Gastroesophageal sphincter (tissue), 4 donors: ENCODE measurements around the gene SYNGR4. TPM values are rescaled to one million over a fixed set of nuclear protein-coding genes. Genes with fewer than 3 reads are reported as not detected.

Experiments
- ATAC-seq: fragments of 150-250 bp; one replicate; pipeline ENCODE4 v1.9.1; 2016; ENCODE audit warnings: mild to moderate bottlenecking, moderate library complexity
- H3K27ac ChIP-seq, 4 donors: fragments of 200-600 bp; sonication (generic) in 3 of 4; 1 replicate in 3 of 4; 2 replicates in 1 of 4; pipeline ENCODE4 v1.5.1; 2016 to 2019
- H3K27me3 ChIP-seq: fragments of 200-600 bp; sonication (generic); one replicate; pipeline ENCODE4 v1.5.1; 2019
- H3K36me3 ChIP-seq, 2 donors: fragments of 200-600 bp; sonication (generic); one replicate each; pipeline ENCODE4 v1.5.1; 2019; ENCODE audit warnings: control low read depth in 1 of 2
- H3K4me1 ChIP-seq, 3 donors: fragments of 200-600 bp; sonication (generic); 1 replicate in 2 of 3; 2 replicates in 1 of 3; pipeline ENCODE4 v1.5.1; 2016 to 2019; ENCODE audit warnings: control low read depth in 2 of 3
- H3K4me3 ChIP-seq, 2 donors: fragments of 200-600 bp; sonication (generic); one replicate each; pipeline ENCODE4 v1.5.1; 2019; ENCODE audit warnings: mild to moderate bottlenecking in 1 of 2, moderate library complexity in 1 of 2
- H3K9me3 ChIP-seq, 3 donors: fragments of 200-600 bp; sonication (generic); one replicate each; pipeline ENCODE4 v1.5.1; 2017 to 2019; ENCODE audit warnings: control low read depth in 2 of 3
- CTCF ChIP-seq, 4 experiments: fragments of 200-600 bp in 2 of 4; fragments of 450-650 bp in 2 of 4; sonication (generic) in 1 of 4; IDR thresholded peaks; one replicate each; pipeline ENCODE4 v1.5.1; 2017 to 2019; ENCODE audit warnings: antibody characterized with exemption in 4 of 4, mild to moderate bottlenecking in 2 of 4, moderate library complexity in 2 of 4
- EP300 ChIP-seq: sonication (generic); formaldehyde crosslinking; IDR thresholded peaks from one replicate; pipeline ENCODE4 v1.6.1; 2017; ENCODE audit warnings: antibody characterized with exemption, mild to moderate bottlenecking
- POLR2A ChIP-seq, 2 donors: fragments of 450-650 bp; IDR thresholded peaks; one replicate each; pipeline ENCODE4 v1.6.1; 2017; ENCODE audit warnings: antibody characterized with exemption in 2 of 2, mild to moderate bottlenecking in 2 of 2, moderate library complexity in 1 of 2
- POLR2AphosphoS5 ChIP-seq: sonication (generic); formaldehyde crosslinking; IDR thresholded peaks from one replicate; pipeline ENCODE4 v1.6.1; 2017; ENCODE audit warnings: antibody characterized with exemption
- WGBS, 2 donors: methylation state at CpG; one replicate each; pipeline ENCODE4 v1.1.5; 2018; ENCODE audit warnings: low coverage in 1 of 2; 5-methylcytosine and 5-hydroxymethylcytosine counted together
- total RNA-seq, 4 donors: library from RNA; depleted of rRNA; stranded (reverse); fragments of >200 nt; gene quantifications; one replicate each; pipeline ENCODE4 v1.1.0, GENCODE V29; 2016

The SYNGR4 gene
- total RNA-seq, 4 donors from 2014 or later = not detected

DNA sequence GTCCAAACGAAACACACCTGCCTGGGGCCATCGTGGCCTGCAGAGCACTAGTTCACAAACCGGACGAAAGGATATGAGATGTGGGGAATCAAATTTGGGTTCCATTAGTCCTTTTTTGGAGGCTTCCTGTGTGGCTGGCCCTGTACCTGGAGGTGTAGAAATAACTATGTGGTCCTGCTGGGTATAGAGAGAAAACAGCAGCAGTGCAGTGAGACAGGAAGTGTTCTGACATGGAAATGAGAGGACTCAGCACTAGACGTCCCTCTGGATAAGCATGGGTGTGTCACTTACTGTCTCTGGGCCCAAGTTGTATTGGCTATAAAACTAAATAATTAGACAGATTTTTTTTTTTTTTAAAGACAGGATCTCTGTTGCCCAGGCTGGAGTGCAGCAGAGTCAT lies 14.9 kb downstream of the SYNGR4 start:
- H3K4me3 ChIP-seq = no peak overlapping the region
- 63 to 64% methylated on average over 4 to 5 of the region's 5 CpGs for WGBS, 2 donors
- no peaks in the 10 kb centered on the region for H3K4me1 ChIP-seq
- TF ChIP-seq EP300 (no peak), POLR2AphosphoS5 (no peak), POLR2A (IDR thresholded peaks at IDR 0.05) (no peak), CTCF (IDR thresholded peaks at IDR 0.05) (no peak)
- H3K27ac ChIP-seq = no peak overlapping the region
- ATAC-seq = no peak
- H3K27me3 ChIP-seq = no peaks in the 10 kb centered on the region
- no peaks in the 10 kb centered on the region for H3K9me3 ChIP-seq
- peaks cover 0 to 35% of the 10 kb centered on the region in 2 donors for H3K36me3 ChIP-seq

GRCh38 chr19:48381178-48381950 lies 17.2 kb downstream of the SYNGR4 start:
- 71 to 77% methylated on average over 2 to 8 of the region's 11 CpGs for WGBS, 2 donors
- no peak for TF ChIP-seq POLR2AphosphoS5
- no peak for TF ChIP-seq EP300
- TF ChIP-seq CTCF (IDR thresholded peaks at IDR 0.05) = no peak
- no peak for TF ChIP-seq POLR2A (IDR thresholded peaks at IDR 0.05)
- no peak overlapping the region for H3K4me3 ChIP-seq
- H3K9me3 ChIP-seq = no peaks in the 10 kb centered on the region
- no peak overlapping the region for H3K27ac ChIP-seq
- H3K4me1 ChIP-seq = no peaks in the 10 kb centered on the region
- no peak for ATAC-seq
- H3K36me3 ChIP-seq = peaks cover 0 to 58% of the 10 kb centered on the region in 2 donors
- no peaks in the 10 kb centered on the region for H3K27me3 ChIP-seq

DNA sequence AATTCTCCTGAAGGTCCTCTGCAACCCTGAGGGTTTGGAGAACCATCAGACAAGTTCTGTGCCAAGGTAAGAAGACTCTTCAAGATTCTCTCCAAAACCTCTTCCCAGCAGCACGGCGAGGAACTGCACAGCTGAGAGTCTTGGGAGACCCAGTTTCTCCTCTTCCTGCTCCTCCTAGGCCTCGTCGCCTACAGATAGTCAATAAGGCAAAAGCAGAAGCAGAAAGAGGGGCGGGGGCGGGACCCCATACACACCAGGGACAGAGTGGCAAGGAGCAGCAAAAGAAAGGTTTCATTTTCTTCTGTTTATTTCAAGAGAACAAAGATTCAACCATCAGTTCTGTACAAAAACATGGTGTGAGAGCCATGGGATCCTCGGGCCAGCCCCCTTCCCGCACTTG lies 18.1 kb downstream of the SYNGR4 start:
- Histone ChIP-seq H3K4me3 (no peak overlapping the region), H3K27ac (no peak overlapping the region), H3K27me3 (no peaks in the 10 kb centered on the region), H3K36me3 (peaks cover 0 to 68% of the 10 kb centered on the region in 2 donors), H3K9me3 (no peaks in the 10 kb centered on the region), H3K4me1 (no peaks in the 10 kb centered on the region)
- 82 to 94% methylated on average over 2 to 3 of the region's 8 CpGs for WGBS, 2 donors
- ATAC-seq = no peak
- TF ChIP-seq POLR2AphosphoS5 = no peak
- no peak for TF ChIP-seq EP300
- TF ChIP-seq CTCF (IDR thresholded peaks at IDR 0.05) = no peak
- TF ChIP-seq POLR2A (IDR thresholded peaks at IDR 0.05) = no peak

- Histone ChIP-seq H3K27me3 (no peaks in the 10 kb centered on the region), H3K36me3 (peaks cover 0 to 88% of the 10 kb centered on the region in 2 donors), H3K4me3 (no peak overlapping the region), H3K9me3 (no peaks in the 10 kb centered on the region), H3K4me1 (peaks cover 0 to 24% (median 6%) of the 10 kb centered on the region in 3 donors), H3K27ac (no peak overlapping the region)
- TF ChIP-seq EP300 = no peak
- no peak for TF ChIP-seq POLR2A (IDR thresholded peaks at IDR 0.05)
- TF ChIP-seq CTCF (IDR thresholded peaks at IDR 0.05) = no peak
- TF ChIP-seq POLR2AphosphoS5 = no peak
- no peak for ATAC-seq
- WGBS, 2 donors = 79 to 80% methylated on average over 1 to 3 of the region's 7 CpGs
These were observed 21.4 kb downstream of the SYNGR4 start for GRCh38 chr19:48385461-48386087.
